ENCODE results near the gene ERN1.
"Not testable (repeated sequence)": the region's sequence is repeated elsewhere in the genome, so short reads cannot be mapped to it uniquely, and the experiment has no call there.

ERN1 gene

DNA sequence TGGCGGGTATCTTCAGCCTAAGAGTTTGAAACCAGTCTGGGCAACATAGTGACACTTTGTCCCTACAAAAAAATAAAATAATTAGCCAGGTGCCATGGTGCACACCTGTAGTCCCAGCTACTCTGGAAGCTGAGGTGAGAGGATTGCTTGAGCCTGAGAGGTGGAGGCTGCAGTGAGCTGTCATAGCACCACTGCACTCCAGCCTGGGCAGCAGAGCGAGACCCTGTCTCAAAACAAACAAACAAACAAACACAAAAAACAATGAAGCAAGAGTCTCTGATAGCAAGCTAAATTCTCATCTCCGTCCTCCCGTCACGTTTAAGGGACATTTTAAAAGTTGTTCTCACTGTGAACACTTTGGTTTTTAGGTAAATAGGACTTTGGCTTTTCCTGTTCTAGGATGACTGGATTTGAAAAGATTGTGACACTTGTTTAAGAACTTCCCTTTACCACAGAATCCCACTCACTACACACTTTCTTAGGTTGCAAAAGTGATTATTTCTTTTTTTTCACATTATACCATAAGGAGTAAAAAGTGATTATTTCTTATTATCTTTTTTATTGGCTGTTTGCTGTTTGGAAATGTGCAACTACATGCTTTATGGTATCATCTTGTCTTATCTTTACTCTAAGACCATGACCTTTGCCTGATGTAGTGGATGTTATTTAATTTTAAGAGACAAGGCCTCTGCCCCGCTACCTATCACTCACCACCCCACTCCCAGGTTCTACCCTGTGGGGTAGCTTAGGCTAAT is 4.4 kb upstream of the ERN1 start:
- no peak for DNase-seq

DNA sequence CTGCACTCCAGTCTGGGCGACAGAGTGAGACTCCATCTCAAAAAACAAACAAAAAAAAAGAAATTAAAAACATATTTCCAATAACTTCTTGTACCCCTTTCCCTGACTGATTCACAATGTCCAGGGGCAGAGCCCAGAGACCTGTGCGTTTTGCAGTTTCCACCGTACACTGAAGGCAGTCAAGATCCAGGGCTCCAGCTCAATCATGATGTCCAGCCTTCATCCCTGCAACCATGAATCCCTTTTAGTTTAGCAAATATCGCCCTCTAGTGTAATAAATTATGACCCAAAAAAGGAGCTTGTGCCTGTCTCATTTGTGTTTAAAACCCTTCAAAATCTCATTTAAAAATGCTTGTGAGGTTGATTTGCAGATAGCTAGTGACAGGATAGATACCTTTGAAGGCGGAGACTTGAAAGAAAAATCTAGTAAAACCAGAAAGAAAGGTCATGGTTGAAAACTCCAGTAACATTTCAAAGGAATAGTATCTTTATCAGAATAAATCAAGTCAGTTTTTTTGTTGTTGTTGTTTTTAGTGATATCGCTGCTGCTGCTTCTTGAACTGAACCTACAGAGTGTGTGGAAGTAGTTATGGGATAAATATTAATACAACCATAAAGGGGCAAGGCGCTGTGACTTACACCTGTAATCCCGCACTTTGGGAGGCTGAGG is 3.7 kb upstream of the ERN1 start:
- peak; percentile 55 for DNase-seq

DNA sequence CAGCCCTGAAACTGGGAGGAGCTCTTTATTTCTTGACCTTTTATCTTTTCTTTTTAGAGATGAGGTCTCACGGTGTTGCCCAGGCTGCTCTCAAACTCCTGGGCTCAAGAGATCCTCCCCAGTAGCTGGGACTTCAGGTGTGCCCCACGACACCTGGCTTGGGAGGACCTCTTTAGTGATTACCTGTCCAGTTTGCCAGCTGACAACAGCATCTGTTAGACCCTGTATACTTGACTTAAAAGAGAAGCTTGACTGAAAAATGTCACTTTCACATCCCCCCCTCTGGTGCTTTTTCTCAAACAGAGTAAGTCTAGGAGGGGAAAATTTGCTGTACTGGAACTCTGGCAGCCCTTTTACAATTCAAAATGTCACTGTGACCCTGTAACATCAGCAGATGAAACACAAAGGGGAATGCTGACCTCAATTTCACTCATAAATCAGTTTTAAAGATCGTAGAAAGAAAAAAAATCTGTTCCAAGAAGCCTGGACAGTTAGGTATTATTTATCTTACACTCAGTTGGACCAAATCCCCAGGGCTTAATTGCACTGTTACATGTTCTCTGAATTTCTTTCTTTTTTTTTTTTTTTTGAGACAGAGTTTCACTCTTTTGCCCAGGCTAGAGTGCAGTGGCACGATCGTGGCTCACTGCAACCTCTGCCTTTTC is 1.8 kb upstream of the ERN1 start:
- no peak for DNase-seq

DNA sequence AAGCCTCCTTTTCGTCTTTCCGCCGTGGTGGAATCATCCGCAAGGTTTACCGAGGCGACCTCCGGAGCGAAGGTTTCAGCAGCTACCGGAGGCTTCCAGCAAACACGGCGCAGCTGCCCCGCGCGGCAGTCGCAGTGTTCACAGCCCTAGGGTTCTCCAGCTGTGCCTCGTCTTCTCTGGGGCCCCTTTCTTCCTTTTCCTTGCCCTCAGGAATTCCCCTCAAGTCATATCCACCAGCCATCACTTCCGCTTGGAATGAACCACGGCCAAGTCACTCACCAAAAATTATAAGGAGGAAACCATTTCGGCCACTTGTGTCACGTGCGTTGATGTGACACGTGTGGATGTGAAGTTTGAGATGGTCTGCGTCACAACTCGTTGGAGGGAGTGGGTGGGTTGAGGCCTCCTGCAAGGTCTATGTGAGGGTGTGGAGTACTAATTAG is 636 bp upstream of the ERN1 start:
- DNase-seq, result no peak

DNA sequence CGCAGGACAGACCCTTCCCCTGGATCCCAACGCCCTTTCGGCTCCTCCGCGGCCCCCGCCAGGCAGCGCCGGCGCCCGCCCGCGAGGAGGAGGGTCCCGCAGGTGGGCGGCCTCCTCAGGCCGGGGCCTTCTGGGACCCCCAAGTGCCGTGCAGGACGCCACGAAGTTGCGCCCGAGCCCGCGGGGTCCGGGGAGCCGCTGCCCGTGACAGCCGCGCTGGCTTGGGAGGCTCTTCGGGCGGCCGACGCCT is 504 bp downstream of the ERN1 start:
- no peak for DNase-seq

GRCh38 chr17:64128787-64129514 is 993 bp downstream of the ERN1 start:
- DNase-seq, result no peak

DNA sequence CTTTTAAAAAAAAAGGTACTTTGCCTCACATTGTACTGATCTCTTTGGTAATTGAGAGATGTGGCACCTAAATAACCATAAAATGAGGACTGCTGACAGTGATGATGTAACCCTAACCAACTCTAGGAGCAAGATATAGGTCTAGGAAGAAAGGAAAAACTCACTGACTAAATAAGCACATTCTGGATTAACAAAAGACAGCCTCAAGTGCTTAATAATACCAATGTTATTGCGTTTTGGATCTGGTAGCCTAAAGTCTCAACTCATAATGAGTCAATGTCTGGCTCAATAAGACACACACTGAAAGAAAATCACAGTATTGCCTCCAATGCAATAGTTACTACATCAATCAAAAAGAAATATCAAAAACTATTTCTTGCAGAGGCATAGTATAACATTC is 3.0 kb downstream of the ERN1 start:
- DNase-seq, result no peak

DNA sequence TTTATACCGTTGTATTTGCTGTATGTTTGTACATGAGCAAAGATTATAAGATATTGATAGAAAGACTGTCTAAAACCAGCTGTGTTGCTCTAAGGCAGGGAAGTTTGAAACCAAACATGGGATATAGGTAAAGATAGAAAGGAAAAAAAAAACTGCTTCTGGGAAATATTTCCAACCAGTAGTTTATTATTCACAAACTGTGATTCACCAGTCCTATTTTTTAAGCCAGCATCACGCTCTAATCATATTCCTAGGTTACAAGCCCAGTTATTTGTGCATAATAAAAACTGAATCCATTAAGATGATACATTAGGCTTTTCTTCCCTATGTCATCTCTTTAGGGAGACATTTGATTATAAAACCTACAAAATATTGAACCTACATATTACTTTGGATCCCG is 4.0 kb downstream of the ERN1 start:
- DNase-seq, result no peak

DNA sequence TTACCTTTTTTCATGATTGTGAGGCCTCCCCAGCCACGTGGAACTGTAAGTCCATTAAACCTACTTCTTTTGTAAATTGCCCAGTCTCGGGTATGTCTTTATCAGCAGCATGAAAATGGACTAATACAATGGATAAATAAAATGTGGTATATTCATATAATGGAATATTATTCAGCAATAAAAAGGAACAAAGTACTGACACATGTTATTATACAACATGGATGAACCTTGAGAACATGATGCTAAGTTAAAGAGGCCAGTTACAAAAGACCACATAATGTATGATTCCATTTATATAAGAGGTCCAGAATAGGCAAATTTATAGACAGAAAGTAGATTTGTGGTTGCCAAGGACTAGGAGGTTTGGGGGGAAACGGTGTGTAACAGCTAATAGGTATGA is 5.3 kb downstream of the ERN1 start:
- no peak for DNase-seq

DNA sequence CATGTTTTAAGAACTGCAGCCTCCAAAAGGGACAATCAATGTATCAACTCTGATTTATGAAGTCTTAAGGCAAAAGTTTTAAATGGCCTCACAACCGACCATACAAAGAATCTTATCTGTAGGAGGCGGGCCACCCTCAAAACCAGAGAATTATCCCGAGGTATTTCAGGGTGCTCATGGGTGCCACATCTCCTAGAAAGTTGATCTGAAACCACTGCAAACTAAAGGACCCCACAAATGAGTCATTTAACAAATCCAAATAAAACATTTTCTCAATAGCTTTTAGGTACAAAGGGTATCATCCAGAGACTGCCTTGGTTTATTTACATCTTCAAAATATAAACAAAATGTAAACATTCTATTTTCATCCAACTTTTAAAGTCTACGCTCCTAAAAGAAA is 6.8 kb downstream of the ERN1 start:
- no peak for DNase-seq

DNA sequence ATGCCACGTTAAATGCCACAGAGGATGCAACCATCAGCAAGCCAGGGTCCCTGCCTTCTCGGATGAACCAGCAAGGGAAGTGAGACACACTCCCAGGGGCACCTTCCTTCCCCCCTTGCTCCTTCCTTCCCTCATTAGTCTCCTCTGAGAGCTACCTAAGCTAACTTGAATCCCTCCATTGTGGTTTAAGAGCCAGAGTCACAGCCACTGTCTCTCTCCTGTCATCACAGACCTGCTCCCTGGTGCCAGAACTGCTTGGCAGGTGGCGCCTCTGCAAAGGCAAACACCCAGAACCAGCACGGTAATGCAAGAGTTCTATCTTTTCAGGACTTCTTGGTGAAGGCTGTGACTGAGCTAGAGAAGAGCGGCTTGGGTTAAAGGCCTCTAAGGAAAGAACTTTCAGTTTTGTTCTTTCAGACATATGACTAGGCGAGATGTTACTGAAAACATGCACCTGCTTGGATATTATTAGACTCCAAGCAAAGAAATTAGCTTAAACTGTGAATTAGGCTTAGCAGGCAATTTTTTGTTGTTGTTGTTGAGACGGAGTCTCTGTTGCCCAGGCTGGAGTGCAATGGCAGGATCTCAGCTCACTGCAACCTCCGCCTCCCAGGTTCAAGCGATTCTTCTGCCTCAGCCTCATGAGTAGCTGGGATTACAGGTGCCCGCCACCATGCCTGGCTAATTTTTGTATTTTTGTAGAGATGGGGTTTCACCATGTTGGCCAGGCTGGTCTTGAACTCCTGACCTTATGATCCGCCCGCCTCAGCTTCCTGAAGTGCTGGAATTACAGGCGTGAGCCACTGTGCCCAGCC is 8.8 kb downstream of the ERN1 start:
- not testable (repeated sequence) for DNase-seq

DNA sequence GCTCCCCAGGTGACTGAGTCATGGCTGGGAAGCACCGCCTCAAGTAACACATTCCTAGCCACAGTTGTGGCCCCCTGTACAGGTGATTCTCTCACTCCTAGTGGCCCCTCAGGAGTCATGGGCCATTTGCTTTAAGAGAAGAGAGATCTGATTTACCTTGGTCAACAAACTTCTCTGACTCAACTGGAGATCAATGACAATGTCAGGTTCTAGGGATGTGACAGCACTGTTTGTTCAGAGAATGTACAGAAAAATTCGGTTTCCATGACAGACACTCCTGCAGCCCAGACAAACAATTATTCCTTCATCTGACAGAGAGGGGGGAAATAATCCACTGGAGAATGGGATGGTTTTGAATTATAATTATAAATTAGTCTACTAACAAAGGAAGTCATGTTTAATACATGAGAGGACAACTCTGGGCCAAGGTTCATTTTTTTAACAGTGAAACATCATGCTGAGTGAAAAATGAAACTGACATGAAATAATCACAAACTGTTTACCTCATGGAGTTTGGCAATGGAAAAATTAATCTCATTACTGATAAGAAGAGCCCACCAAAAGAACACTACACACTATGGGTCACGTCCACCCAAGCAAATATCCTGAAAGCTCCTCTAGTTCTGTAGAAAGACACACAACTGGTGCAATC is 9.7 kb downstream of the ERN1 start:
- no peak for DNase-seq

DNA sequence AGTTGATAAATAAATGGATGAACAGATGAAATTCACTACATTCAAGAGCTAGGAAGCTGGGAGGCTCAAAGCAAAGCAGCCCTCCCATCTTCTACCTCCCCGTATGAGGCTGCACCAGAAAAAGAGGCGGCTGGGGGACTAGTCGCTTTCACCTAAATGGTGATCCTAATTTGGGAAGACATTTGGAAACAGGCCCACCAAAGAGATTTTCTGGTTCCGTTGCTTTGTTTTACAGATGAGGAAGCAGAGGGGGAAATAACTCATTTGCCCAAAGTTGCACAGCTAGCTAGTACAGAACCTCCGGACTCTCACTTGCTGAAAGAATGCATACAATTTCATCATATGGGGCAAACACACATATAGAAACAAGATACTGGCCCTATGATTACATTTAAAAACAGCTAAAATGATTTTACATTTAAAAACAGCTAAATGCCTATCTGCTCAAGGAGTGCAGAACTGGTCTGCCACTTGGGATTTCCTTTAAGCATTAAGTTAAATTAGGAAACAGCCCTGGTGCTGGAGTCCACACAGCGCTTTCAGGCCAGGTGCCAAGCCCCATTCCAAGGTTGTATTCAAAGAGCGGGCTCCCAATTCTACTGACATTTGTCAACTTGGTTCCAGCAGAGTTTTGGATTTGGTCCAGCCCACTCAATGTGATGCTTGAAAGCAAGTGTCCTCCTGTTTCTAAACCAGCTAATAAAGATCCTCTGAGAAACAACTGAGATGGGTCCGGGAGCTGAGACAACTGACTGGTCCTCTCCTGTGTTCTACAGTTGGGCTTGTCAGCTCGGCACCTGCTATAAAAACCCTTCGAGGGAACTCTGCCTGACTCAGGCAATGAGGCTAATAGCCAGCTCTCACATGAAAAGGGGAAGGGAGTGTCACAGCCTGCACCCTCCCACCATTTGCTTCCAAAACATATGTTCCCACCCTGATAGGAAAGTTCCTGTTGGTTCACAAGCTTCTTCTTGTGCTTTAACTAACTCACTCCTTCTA is 11.7 kb downstream of the ERN1 start:
- DNase-seq, result no peak

DNA sequence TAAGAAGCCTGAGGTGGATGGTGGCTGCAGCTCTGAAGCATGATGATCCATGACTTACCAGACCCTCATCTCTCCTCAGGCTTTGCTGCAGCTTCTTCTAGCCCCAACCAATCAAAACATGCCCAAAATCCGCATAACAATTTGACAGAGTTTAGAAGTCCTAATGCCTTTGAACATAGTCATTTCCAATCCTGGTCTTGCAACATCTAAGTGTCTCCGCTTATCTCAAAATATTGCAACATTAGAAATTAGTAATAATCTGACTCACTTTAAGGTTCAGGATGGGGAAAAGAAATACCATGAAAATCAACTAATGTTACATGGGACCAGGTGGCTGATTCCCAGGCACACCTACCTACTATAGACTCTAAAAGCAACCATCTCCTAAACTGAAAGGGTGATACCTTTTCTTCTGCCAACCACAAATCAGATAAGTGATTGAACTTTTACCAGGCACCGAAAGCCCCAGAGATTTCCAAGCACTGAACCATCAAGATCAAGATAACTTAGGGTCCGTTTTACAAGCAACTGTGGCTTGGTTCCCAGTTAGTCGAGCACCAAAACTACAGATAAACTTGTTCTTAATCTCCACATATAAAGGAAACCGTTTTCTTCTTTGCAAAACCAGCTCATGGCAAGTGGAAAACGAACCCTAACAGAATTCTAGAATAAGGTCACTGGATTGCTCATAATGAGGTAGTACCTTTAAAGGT is 14.0 kb downstream of the ERN1 start:
- DNase-seq, result no peak

- no peak for DNase-seq
Observed at GRCh38 chr17:64115043-64115698, 14.8 kb downstream of the ERN1 start.

DNA sequence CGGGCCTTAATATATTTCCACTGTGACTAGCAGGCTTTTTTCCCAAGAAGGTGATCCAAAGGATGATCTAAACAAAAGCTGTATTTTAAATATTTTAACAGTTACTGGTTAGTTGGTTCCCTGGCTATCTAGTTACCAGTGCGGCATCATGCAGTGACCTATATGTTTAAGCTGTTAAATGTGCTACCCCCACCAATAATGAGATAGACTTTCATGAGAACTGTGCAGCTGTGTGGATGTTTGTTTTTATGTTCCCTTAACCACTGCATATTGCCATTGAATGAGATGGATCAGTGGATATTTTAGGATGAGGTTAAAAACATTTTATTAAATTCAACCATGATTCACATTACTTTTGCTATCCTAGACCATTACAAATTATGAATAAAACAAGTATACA is 16.9 kb downstream of the ERN1 start:
- DNase-seq, result no peak

GRCh38 chr17:64111831-64112230 is 18.1 kb downstream of the ERN1 start:
- no peak for DNase-seq

DNA sequence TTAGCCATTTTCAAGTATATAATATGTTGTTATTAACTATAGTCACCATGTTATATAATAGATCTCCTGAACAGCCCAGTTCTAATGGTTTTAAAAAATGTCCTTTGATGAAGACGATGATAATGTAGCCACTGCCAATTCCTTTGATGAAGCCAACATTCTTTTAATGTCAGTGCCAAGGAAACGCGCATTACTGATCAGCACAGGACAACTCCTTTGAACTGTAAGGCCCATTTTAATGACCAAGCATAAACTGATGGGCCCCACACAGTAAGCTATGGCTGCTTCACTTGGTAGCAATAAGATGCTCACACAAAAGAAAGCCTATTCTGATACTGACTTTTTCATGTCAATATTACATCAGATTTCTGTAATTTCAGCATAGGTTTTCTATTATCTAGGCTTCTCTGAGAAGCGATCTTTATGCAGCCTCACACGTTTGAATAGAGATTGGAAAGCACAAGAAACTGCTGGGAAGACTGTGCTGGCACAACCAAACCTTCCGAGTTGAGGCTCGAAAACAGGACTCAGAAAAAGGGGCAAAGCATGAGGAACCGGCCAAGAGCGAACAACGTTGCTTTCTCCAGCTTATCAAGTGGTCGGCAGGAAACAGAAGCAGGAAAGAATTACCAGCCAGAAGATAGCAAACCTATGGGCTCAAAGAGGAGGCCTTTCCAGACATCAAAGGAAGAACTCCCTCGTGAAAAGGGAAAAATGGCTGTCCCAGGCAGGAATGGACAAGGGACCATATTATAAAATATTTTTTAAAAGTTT is 19.4 kb downstream of the ERN1 start:
- DNase-seq, result no peak

GRCh38 chr17:64109400-64109799 is 20.5 kb downstream of the ERN1 start:
- DNase-seq, result no peak

All from NCI-H2171 (cell line).